ENCODE data around the gene CFAP157.

CFAP157 gene

GRCh38 chr9:127758843-127759242, 52.1 kb downstream of the CFAP157 start:
- Histone ChIP-seq H3K36me3 (ENCODE audit: low read length) (no peaks in the 10 kb centered on the region), H3F3A (ENCODE audit: insufficient read depth) (no peaks in the 10 kb centered on the region), H3K79me2 (ENCODE audit: insufficient read depth, low read length) (no peaks in the 10 kb centered on the region), H3K27me3 (ENCODE audit: low read length) (no peaks in the 10 kb centered on the region), H3K9me2 (replicated peaks; ENCODE audit: insufficient read depth, low read length) (no peaks in the 10 kb centered on the region), H3K9ac (ENCODE audit: low read length) (no peak overlapping the region), H4K20me1 (ENCODE audit: low read depth, low read length) (no peaks in the 10 kb centered on the region), H3K4me2 (ENCODE audit: low read depth, low read length, poor library complexity, severe bottlenecking) (no peak overlapping the region), H3K27ac (ENCODE audit: low read depth, low read length) (no peak overlapping the region), H2AFZ (ENCODE audit: low read depth, low read length, severe bottlenecking) (no peak overlapping the region), H3K9me3 (ENCODE audit: insufficient read depth, low read length) (no peaks in the 10 kb centered on the region), H3K4me3 (ENCODE audit: insufficient read depth, low read length, poor library complexity, severe bottlenecking) (no peak overlapping the region)
- TF ChIP-seq EZH2phosphoT487 (conservative IDR thresholded peaks at IDR 0.05; ENCODE audit: low read length) = no peak
- TF ChIP-seq, protein P1, sequence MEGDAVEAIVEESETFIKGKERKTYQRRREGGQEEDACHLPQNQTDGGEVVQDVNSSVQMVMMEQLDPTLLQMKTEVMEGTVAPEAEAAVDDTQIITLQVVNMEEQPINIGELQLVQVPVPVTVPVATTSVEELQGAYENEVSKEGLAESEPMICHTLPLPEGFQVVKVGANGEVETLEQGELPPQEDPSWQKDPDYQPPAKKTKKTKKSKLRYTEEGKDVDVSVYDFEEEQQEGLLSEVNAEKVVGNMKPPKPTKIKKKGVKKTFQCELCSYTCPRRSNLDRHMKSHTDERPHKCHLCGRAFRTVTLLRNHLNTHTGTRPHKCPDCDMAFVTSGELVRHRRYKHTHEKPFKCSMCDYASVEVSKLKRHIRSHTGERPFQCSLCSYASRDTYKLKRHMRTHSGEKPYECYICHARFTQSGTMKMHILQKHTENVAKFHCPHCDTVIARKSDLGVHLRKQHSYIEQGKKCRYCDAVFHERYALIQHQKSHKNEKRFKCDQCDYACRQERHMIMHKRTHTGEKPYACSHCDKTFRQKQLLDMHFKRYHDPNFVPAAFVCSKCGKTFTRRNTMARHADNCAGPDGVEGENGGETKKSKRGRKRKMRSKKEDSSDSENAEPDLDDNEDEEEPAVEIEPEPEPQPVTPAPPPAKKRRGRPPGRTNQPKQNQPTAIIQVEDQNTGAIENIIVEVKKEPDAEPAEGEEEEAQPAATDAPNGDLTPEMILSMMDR (IDR thresholded peaks at IDR 0.05; ENCODE audit: insufficient read depth, low read length, poor library complexity, severe bottlenecking) = no peak

GRCh38 chr9:127761061-127761460, 54.3 kb downstream of the CFAP157 start:
- H3K4me3 ChIP-seq (ENCODE audit: insufficient read depth, low read length, poor library complexity, severe bottlenecking) = no peak overlapping the region
- H3K27me3 ChIP-seq (ENCODE audit: low read length) = no peaks in the 10 kb centered on the region
- H3K27ac ChIP-seq (ENCODE audit: low read depth, low read length) = no peak overlapping the region
- no peak overlapping the region for H2AFZ ChIP-seq (ENCODE audit: low read depth, low read length, severe bottlenecking)
- no peaks in the 10 kb centered on the region for H3K9me3 ChIP-seq (ENCODE audit: insufficient read depth, low read length)
- H3K9me2 ChIP-seq (replicated peaks; ENCODE audit: insufficient read depth, low read length) = no peaks in the 10 kb centered on the region
- no peak overlapping the region for H3K4me2 ChIP-seq (ENCODE audit: low read depth, low read length, poor library complexity, severe bottlenecking)
- TF ChIP-seq, protein P1 (IDR thresholded peaks at IDR 0.05; ENCODE audit: insufficient read depth, low read length, poor library complexity, severe bottlenecking) = no peak
- TF ChIP-seq EZH2phosphoT487 (conservative IDR thresholded peaks at IDR 0.05; ENCODE audit: low read length) = no peak
- H4K20me1 ChIP-seq (ENCODE audit: low read depth, low read length) = no peaks in the 10 kb centered on the region
- H3K9ac ChIP-seq (ENCODE audit: low read length) = no peak overlapping the region
- no peaks in the 10 kb centered on the region for H3F3A ChIP-seq (ENCODE audit: insufficient read depth)
- no peaks in the 10 kb centered on the region for H3K36me3 ChIP-seq (ENCODE audit: low read length)
- H3K79me2 ChIP-seq (ENCODE audit: insufficient read depth, low read length) = no peaks in the 10 kb centered on the region

- no peaks in the 10 kb centered on the region for H3K9me2 ChIP-seq (replicated peaks; ENCODE audit: insufficient read depth, low read length)
- no peaks in the 10 kb centered on the region for H3F3A ChIP-seq (ENCODE audit: insufficient read depth)
- no peaks in the 10 kb centered on the region for H3K9me3 ChIP-seq (ENCODE audit: insufficient read depth, low read length)
- H3K79me2 ChIP-seq (ENCODE audit: insufficient read depth, low read length) = no peaks in the 10 kb centered on the region
- H3K27me3 ChIP-seq (ENCODE audit: low read length) = no peaks in the 10 kb centered on the region
- TF ChIP-seq, protein P1 (IDR thresholded peaks at IDR 0.05; ENCODE audit: insufficient read depth, low read length, poor library complexity, severe bottlenecking) = no peak
- TF ChIP-seq EZH2phosphoT487 (conservative IDR thresholded peaks at IDR 0.05; ENCODE audit: low read length) = no peak
- H3K27ac ChIP-seq (ENCODE audit: low read depth, low read length) = no peak overlapping the region
- no peaks in the 10 kb centered on the region for H3K36me3 ChIP-seq (ENCODE audit: low read length)
- no peak overlapping the region for H2AFZ ChIP-seq (ENCODE audit: low read depth, low read length, severe bottlenecking)
- H3K9ac ChIP-seq (ENCODE audit: low read length) = no peak overlapping the region
- H3K4me2 ChIP-seq (ENCODE audit: low read depth, low read length, poor library complexity, severe bottlenecking) = no peak overlapping the region
- H3K4me3 ChIP-seq (ENCODE audit: insufficient read depth, low read length, poor library complexity, severe bottlenecking) = no peak overlapping the region
- no peaks in the 10 kb centered on the region for H4K20me1 ChIP-seq (ENCODE audit: low read depth, low read length)
These were observed 54.7 kb downstream of the CFAP157 start for GRCh38 chr9:127761491-127761956.

Data from SU-DHL-6 (cell line).